Left lung (tissue), 10 donors: Measurements from ENCODE around the gene MAMDC4. TPM values are rescaled to one million over a fixed set of nuclear protein-coding genes. Genes with fewer than 3 reads are reported as not detected.

Experiments
- ATAC-seq: fragments of 200-7000 bp; cut with Tn5 transposase; one replicate; pipeline ENCODE4 v1.9.1; 2020; ENCODE audit warnings: moderate library complexity
- DNase-seq, 4 donors: peaks; one replicate each; pipeline ENCODE4 v3.0.0-alpha.2; 2013 to 2020
- H3K27ac ChIP-seq, 2 donors: fragments of 200-600 bp; sonication (generic) in 1 of 2; one replicate each; pipeline versions ENCODE4 v1.5.0 to v1.8.0; 2020 to 2021
- H3K27me3 ChIP-seq, 2 donors: fragments of 200-600 bp; sonication (generic) in 1 of 2; one replicate each; pipeline versions ENCODE4 v1.5.0 to v1.8.0; 2020 to 2021
- H3K36me3 ChIP-seq, 2 donors: fragments of 200-600 bp; sonication (generic) in 1 of 2; one replicate each; pipeline versions ENCODE4 v1.5.0 to v1.8.0; 2020 to 2021
- H3K4me1 ChIP-seq, 2 donors: fragments of 200-600 bp; one replicate each; pipeline ENCODE4 v1.8.0; 2021
- H3K4me3 ChIP-seq, 2 donors: fragments of 200-600 bp; sonication (generic) in 1 of 2; one replicate each; pipeline versions ENCODE4 v1.5.0 to v1.8.0; 2020 to 2021; ENCODE audit warnings: mild to moderate bottlenecking in 1 of 2
- H3K9me3 ChIP-seq, 2 donors: fragments of 200-600 bp; sonication (generic) in 1 of 2; one replicate each; pipeline versions ENCODE4 v1.5.0 to v1.8.0; 2020 to 2021
- CTCF ChIP-seq, 2 donors: fragments of 200-600 bp; sonication (generic) in 1 of 2; IDR thresholded peaks; one replicate each; pipeline versions ENCODE4 v1.5.0 to v1.8.0; 2021; ENCODE audit warnings: antibody characterized with exemption in 2 of 2
- intact Hi-C, 2 donors: fragments of 100-400 bp; cut with DNase I; formaldehyde crosslinking; loops; one replicate each; pipeline versions ENCODE4 v1.11.2 to v1.14.2; 2022
- polyA plus RNA-seq, 6 donors: library from polyadenylated mRNA; unstranded; fragments of 120-200 nt; gene quantifications; one replicate each; pipeline ENCODE4 v1.2.1, GENCODE V29; 2013; ENCODE audit not compliant: insufficient read length in 6 of 6
- total RNA-seq, 2 donors: library from RNA; stranded (reverse); fragmentation: NEBNext Ultra II Directional; extraction: Animal tissue kit (Norgen Biotek cat#: 25700); gene quantifications; one replicate each; pipeline ENCODE4 v1.2.1, GENCODE V29; 2021
- donor health status: DM: no; HTN: yes; CAD: no.
- donor health status: DM: no; HTN: no; CAD: no.

The MAMDC4 gene
- total and polyA plus RNA-seq, 8 donors = 5.3 to 16.0 (median 8.8) TPM

- Histone ChIP-seq H3K27me3 (no peaks in the 10 kb centered on the region), H3K4me1 (peaks cover 30 to 41% of the 10 kb centered on the region in 2 donors), H3K27ac (peak overlapping the region; percentile 1 to 8), H3K36me3 (peaks cover 0 to 56% of the 10 kb centered on the region in 2 donors), H3K4me3 (no peak overlapping the region), H3K9me3 (no peaks in the 10 kb centered on the region)
- DNase-seq (no peak), ATAC-seq (no peak)
- intact Hi-C loops = no loop called here
- no peak for TF ChIP-seq CTCF (IDR thresholded peaks at IDR 0.05)
Observed at GRCh38 chr9:136899196-136899595, 47.0 kb downstream of the MAMDC4 start.

- Histone ChIP-seq H3K36me3 (peaks cover 0 to 42% of the 10 kb centered on the region in 2 donors), H3K27ac (peak overlapping the region; percentile 84 to 89), H3K9me3 (no peaks in the 10 kb centered on the region), H3K4me3 (no peak overlapping the region), H3K27me3 (no peaks in the 10 kb centered on the region), H3K4me1 (peaks cover 30 to 41% of the 10 kb centered on the region in 2 donors)
- TF ChIP-seq CTCF (IDR thresholded peaks at IDR 0.05) = no peak
- no peak for ATAC-seq
- DNase-seq = no peak
- intact Hi-C loops = no loop called here
Observed at GRCh38 chr9:136900556-136900955, 48.4 kb downstream of the MAMDC4 start.

- H3K9me3 ChIP-seq = no peaks in the 10 kb centered on the region
- no peak for TF ChIP-seq CTCF (IDR thresholded peaks at IDR 0.05)
- no peak overlapping the region for H3K4me3 ChIP-seq
- peaks cover 30 to 41% of the 10 kb centered on the region in 2 donors for H3K4me1 ChIP-seq
- H3K27ac ChIP-seq = peak overlapping the region; percentile 84 to 89
- DNase-seq = peak in 2 of 4 donors; percentile 46 to 74
- H3K27me3 ChIP-seq = no peaks in the 10 kb centered on the region
- H3K36me3 ChIP-seq = peaks cover 0 to 40% of the 10 kb centered on the region in 2 donors
- peak; percentile 74 for ATAC-seq
- intact Hi-C loops = no loop called here
Observed at GRCh38 chr9:136900988-136901515, 48.9 kb downstream of the MAMDC4 start.

- intact Hi-C loops = no loop called here
- peak overlapping the region; percentile 84 to 89 for H3K27ac ChIP-seq
- TF ChIP-seq CTCF (IDR thresholded peaks at IDR 0.05) = no peak
- H3K9me3 ChIP-seq = no peaks in the 10 kb centered on the region
- ATAC-seq (peak; percentile 54), DNase-seq (peak in 1 of 4 donors; percentile 60)
- no peak overlapping the region for H3K4me3 ChIP-seq
- H3K36me3 ChIP-seq = peaks cover 0 to 46% of the 10 kb centered on the region in 2 donors
- peaks cover 30 to 41% of the 10 kb centered on the region in 2 donors for H3K4me1 ChIP-seq
- no peaks in the 10 kb centered on the region for H3K27me3 ChIP-seq
Observed at GRCh38 chr9:136901516-136902258, 49.5 kb downstream of the MAMDC4 start.

GRCh38 chr9:136902259-136902821 is 50.2 kb downstream of the MAMDC4 start:
- DNase-seq (peak in 3 of 4 donors; percentile 66 to 89 (median 87)), ATAC-seq (peak; percentile 85)
- no peaks in the 10 kb centered on the region for H3K27me3 ChIP-seq
- intact Hi-C loops = no loop called here
- H3K4me1 ChIP-seq = peaks cover 30 to 41% of the 10 kb centered on the region in 2 donors
- no peak for TF ChIP-seq CTCF (IDR thresholded peaks at IDR 0.05)
- no peaks in the 10 kb centered on the region for H3K9me3 ChIP-seq
- peak overlapping the region; percentile 84 to 89 for H3K27ac ChIP-seq
- peaks cover 0 to 53% of the 10 kb centered on the region in 2 donors for H3K36me3 ChIP-seq
- no peak overlapping the region for H3K4me3 ChIP-seq
